Ovary (tissue), 3 donors: ENCODE results near the gene GPR37.

Experiments used
- EP300 ChIP-seq: sonication (generic); formaldehyde crosslinking; IDR thresholded peaks from one replicate; pipeline ENCODE4 v1.6.1; 2017; ENCODE audit warnings: antibody characterized with exemption
- POLR2A ChIP-seq: fragments of 450-650 bp; IDR thresholded peaks from one replicate; pipeline ENCODE4 v1.6.1; 2017; ENCODE audit warnings: antibody characterized with exemption, mild to moderate bottlenecking, moderate library complexity
- TF ChIP-seq, protein P1 (sequence below), 3 donors: fragments of 450-650 bp in 2 of 3; fragments of 200-600 bp in 1 of 3; IDR thresholded peaks; one replicate each; pipeline versions ENCODE4 v1.5.1 to v1.8.0; 2016 to 2022; ENCODE audit warnings: antibody characterized with exemption in 3 of 3, mild to moderate bottlenecking in 1 of 3
- donor health status: DM: no; HTN: no; CAD: no.

DNA sequence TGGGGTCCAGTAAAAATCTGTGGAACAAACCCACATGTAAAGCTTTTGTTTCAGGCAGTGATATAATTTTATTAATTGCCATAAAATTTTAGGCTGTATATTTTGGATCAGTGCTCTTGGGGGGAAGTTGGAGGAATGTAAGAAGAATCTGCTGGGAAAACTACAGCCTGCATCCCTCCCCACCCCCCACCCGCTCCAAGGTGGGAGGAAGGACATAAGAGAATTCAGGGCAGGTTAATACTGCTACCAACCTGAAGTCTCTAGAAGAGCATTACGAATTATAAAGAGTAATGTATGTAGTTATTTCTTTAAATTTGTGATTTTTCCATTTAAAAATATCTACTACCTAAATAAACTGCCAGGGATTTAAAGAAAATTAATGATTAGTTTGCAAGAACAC, 47.2 kb upstream of the GPR37 start:
- TF ChIP-seq, protein P1, sequence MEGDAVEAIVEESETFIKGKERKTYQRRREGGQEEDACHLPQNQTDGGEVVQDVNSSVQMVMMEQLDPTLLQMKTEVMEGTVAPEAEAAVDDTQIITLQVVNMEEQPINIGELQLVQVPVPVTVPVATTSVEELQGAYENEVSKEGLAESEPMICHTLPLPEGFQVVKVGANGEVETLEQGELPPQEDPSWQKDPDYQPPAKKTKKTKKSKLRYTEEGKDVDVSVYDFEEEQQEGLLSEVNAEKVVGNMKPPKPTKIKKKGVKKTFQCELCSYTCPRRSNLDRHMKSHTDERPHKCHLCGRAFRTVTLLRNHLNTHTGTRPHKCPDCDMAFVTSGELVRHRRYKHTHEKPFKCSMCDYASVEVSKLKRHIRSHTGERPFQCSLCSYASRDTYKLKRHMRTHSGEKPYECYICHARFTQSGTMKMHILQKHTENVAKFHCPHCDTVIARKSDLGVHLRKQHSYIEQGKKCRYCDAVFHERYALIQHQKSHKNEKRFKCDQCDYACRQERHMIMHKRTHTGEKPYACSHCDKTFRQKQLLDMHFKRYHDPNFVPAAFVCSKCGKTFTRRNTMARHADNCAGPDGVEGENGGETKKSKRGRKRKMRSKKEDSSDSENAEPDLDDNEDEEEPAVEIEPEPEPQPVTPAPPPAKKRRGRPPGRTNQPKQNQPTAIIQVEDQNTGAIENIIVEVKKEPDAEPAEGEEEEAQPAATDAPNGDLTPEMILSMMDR (IDR thresholded peaks at IDR 0.05), result no peak
- no peak for TF ChIP-seq EP300
- TF ChIP-seq POLR2A, result no peak
